K562 (cell line): Measurements from ENCODE around the gene ZCCHC24. TPM values are rescaled to one million over a fixed set of nuclear protein-coding genes. Genes with fewer than 3 reads are reported as not detected.

Experiments used
- CREB3L1 ChIP-seq: fragments of 450-650 bp; IDR thresholded peaks from 2 replicates; pipeline ENCODE4 v1.6.1; 2014; ENCODE audit warnings: low read depth, mild to moderate bottlenecking, moderate library complexity, borderline replicate concordance
- FOSL1 ChIP-seq: fragments of 200-800 bp; sonication (Bioruptor generic); conservative IDR thresholded peaks from 2 replicates; pipeline ENCODE4 v1.6.1; 2016; ENCODE audit warnings: missing genetic modification characterization, missing compliant biosample characterization
- MBD2 ChIP-seq: sonication (generic); IDR thresholded peaks from 2 replicates; pipeline ENCODE4 v1.6.1; 2016; ENCODE audit warnings: low read depth, borderline replicate concordance
- MED1 ChIP-seq: sonication (generic); formaldehyde crosslinking; IDR thresholded peaks from 2 replicates; pipeline ENCODE4 v1.8.1; 2023; ENCODE audit warnings: missing genetic modification reagents, borderline replicate concordance
- MEIS2 ChIP-seq: fragments of 450-650 bp; IDR thresholded peaks from 2 replicates; pipeline ENCODE4 v1.6.1; 2014; ENCODE audit warnings: mild to moderate bottlenecking; ENCODE audit not compliant: partially characterized antibody
- POLR3G ChIP-seq: IDR thresholded peaks from 2 replicates; pipeline ENCODE4 v1.6.1; 2011; ENCODE audit not compliant: insufficient read length, insufficient replicate concordance; ENCODE audit errors: extremely low read depth
- RAD51 ChIP-seq: fragments of 450-650 bp; IDR thresholded peaks from 2 replicates; pipeline ENCODE4 v1.7.1; 2016; ENCODE audit warnings: low read depth, mild to moderate bottlenecking, borderline replicate concordance
- RBM25 ChIP-seq: fragments of 200-400 bp; formaldehyde crosslinking; IDR thresholded peaks from 2 replicates; pipeline ENCODE4 v1.6.1; 2018; ENCODE audit warnings: low read length, low read depth, moderate library complexity; ENCODE audit not compliant: severe bottlenecking
- RBM39 ChIP-seq: fragments of 200-400 bp; formaldehyde crosslinking; optimal IDR thresholded peaks from 2 replicates; pipeline ENCODE3; 2018; ENCODE audit warnings: low read depth, low read length
- SMAD2 ChIP-seq: fragments of 150-350 bp; IDR thresholded peaks from 2 replicates; pipeline ENCODE4 v1.6.1; 2014; ENCODE audit warnings: low read depth, mild to moderate bottlenecking, low read length
- SMARCA5 ChIP-seq: fragments of 450-650 bp; IDR thresholded peaks from 2 replicates; pipeline ENCODE4 v1.6.1; 2016
- SRF ChIP-seq, 2 experiments: fragments of 250-450, 450-650 bp in 1 of 2; sonication (Bioruptor Pico) in 1 of 2; sonication (generic) in 1 of 2; formaldehyde crosslinking; IDR thresholded peaks; 2 replicates each; pipeline versions ENCODE4 v1.5.0 to v1.5.1; 2020 to 2022; ENCODE audit warnings: mild to moderate bottlenecking in 1 of 2, missing genetic modification reagents in 1 of 2
- ZNF165 ChIP-seq: fragments of 250-450 bp; sonication (Bioruptor Pico); IDR thresholded peaks from 2 replicates; pipeline ENCODE4 v1.4.0; 2020; ENCODE audit warnings: borderline replicate concordance
- ZNF57 ChIP-seq: fragments of 450-650 bp; formaldehyde crosslinking; IDR thresholded peaks from 2 replicates; pipeline ENCODE4 v1.4.0; 2020; ENCODE audit warnings: mild to moderate bottlenecking, moderate library complexity
- ZNF589 ChIP-seq: fragments of 200-800 bp; sonication (Bioruptor generic); IDR thresholded peaks from 2 replicates; pipeline ENCODE4 v1.6.1; 2016; ENCODE audit warnings: low read depth, missing genetic modification characterization, missing compliant biosample characterization
- polyA plus RNA-seq, 8 experiments: library from polyadenylated mRNA; depleted of rRNA in 4 of 8; stranded (reverse) in 5 of 8; unstranded in 3 of 8; fragments of >200 nt; fragmentation: Nextera tagmentation in 2 of 8; fragmentation: Illumina TruSeq in 1 of 8; extraction: Ambion mirVana in 2 of 8; extraction: Trizol in 1 of 8; gene quantifications; 2 replicates each; pipeline versions ENCODE4 v1.2.1 to v1.2.3, GENCODE V29; 2011 to 2014; ENCODE audit warnings: inconsistent platforms in 1 of 8, missing spikeins in 1 of 8
- total RNA-seq, 7 experiments: library from RNA; depleted of rRNA in 6 of 7; stranded (reverse); fragments of >200 nt in 6 of 7; fragmentation: Illumina TruSeq in 2 of 7; extraction: Trizol in 2 of 7; gene quantifications; 2 replicates each; pipeline versions ENCODE4 v1.2.1 to v1.2.3, GENCODE V29; 2011 to 2021; ENCODE audit warnings: low replicate concordance in 1 of 7

ZCCHC24 gene
- total and polyA plus RNA-seq, 9 of the 15 experiments (the other 6 are each of a cell fraction or from before 2014, with no cell fraction given): 0.84 to 11.0 (median 4.6) TPM

- TF ChIP-seq RBM25 (peak; percentile 77), FOSL1 (tag) (no peak), ZNF57 (CRISPR knock-in tag) (no peak), POLR3G (no peak), MEIS2 (peak; percentile 25), RAD51 (no peak), RBM39 (no peak), ZNF165 (CRISPR knock-in tag) (no peak), MED1 (CRISPR knock-in tag) (no peak), MBD2 (no peak), SRF (CRISPR knock-in tag; IDR thresholded peaks at IDR 0.05) (no peak), SMAD2 (no peak), CREB3L1 (0 out of 2 replicates have a peak, but pooled peaks have one; percentile 2), ZNF589 (no peak), SMARCA5 (peak; percentile 44; the same call in 1 of the 2 replicates)
Observed at GRCh38 chr10:79414714-79415113, 30.7 kb downstream of the ZCCHC24 start (continued).
